Stimulated activated naive CD8-positive, alpha-beta T cell treated with anti-CD3 and anti-CD28 coated beads, Interleukin-15, Interleukin-2, amounts not matched to agents 100 ng/mL and 50 ng/mL, for 24 hours (primary cell): ENCODE measurements around the gene IGSF21.

Experiments
- H3K27ac Mint-ChIP-seq: one replicate; pipeline ENCODE4 v1.8.0; 2021; ENCODE audit warnings: mild to moderate bottlenecking, mixed read lengths
- H3K27me3 Mint-ChIP-seq: one replicate; pipeline ENCODE4 v1.8.0; 2021; ENCODE audit warnings: mixed read lengths
- H3K36me3 Mint-ChIP-seq: one replicate; pipeline ENCODE4 v1.8.0; 2021; ENCODE audit warnings: low read depth, mixed read lengths
- H3K4me1 Mint-ChIP-seq: one replicate; pipeline ENCODE4 v1.8.0; 2021; ENCODE audit warnings: low read depth, mixed read lengths
- H3K4me3 Mint-ChIP-seq: one replicate; pipeline ENCODE4 v1.8.0; 2021; ENCODE audit warnings: mild to moderate bottlenecking, mixed read lengths
- H3K9me3 Mint-ChIP-seq: one replicate; pipeline ENCODE4 v1.8.0; 2021; ENCODE audit warnings: mixed read lengths

The IGSF21 gene

DNA sequence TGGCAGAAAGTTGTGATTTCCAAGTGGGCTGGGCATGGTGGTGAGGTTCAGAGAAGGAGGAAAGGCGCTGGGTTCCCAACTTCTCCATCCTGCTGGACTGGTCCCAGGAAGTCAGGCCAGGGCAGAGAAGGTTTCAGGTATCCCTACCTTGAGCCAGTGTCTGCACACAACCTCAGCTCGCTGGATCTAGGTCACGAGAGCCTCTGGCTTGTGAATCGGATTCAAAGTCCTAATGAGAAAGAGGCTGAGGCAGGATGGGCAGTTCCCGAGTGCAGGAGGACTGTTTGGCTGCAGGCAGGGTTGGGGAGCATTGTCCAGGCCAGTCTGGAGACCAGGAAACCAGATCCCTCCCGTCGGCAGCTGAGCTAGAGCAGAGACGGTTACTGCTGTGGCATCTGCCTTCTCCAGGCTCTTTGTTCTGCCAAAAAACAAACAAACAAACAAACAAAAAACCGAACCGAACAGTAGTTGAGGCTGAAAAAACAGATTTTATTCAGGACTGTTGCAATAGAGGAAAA is 19.5 kb upstream of the IGSF21 start:
- Mint-ChIP-seq H3K36me3 (no peaks in the 10 kb centered on the region), H3K4me1 (no peaks in the 10 kb centered on the region), H3K4me3 (no peak overlapping the region), H3K27me3 (peaks cover 14% of the 10 kb centered on the region), H3K27ac (no peak overlapping the region), H3K9me3 (no peaks in the 10 kb centered on the region)

DNA sequence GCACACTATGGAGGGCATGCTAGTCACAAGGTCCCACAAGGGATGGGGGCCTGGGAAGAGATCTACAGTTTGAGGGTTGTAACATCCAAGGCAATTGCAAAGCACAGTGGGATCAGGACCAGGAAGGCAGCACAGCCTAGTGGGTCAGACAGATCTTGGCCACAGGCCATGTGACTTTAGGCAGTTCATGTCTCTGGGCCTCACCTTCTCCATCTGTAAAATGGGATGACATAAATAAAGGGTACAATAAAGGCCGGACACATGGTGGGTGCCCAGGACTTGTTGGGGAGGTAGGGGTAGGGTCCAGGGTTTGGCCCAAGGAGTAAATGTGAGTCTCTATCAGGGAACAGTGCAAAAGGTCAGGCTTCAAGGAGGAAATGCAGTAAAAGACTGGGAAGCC is 18.1 kb upstream of the IGSF21 start:
- no peak overlapping the region for H3K4me3 Mint-ChIP-seq
- H3K27me3 Mint-ChIP-seq, result peaks cover 20% of the 10 kb centered on the region
- no peaks in the 10 kb centered on the region for H3K36me3 Mint-ChIP-seq

DNA sequence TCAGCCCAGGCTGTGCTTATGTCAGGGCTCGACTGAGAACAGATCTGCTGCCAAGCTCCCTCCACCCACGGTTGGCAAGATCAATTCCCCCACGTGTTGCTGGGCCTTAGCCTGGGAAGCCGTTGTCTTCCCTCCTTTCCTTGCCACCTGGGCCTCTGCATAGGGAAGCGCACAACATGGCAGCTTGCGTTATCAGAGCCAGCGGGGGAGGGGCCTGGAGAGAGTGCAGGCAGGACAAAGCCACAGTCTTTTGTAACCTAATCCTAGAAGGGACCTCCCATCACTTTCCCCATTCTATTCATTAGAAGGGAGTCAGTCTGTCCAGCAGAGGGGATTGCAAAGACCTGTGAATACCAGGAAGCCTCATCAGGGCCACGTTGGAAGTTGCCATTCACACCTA is 17.0 kb upstream of the IGSF21 start:
- H3K36me3 Mint-ChIP-seq, result no peaks in the 10 kb centered on the region
- no peaks in the 10 kb centered on the region for H3K9me3 Mint-ChIP-seq
- no peak overlapping the region for H3K4me3 Mint-ChIP-seq
- peaks cover 20% of the 10 kb centered on the region for H3K27me3 Mint-ChIP-seq
- no peak overlapping the region for H3K27ac Mint-ChIP-seq
- no peaks in the 10 kb centered on the region for H3K4me1 Mint-ChIP-seq

More for the DNA sequence above, 18.1 kb upstream of the IGSF21 start:
- Mint-ChIP-seq H3K27ac (no peak overlapping the region), H3K9me3 (no peaks in the 10 kb centered on the region), H3K4me1 (no peaks in the 10 kb centered on the region)

DNA sequence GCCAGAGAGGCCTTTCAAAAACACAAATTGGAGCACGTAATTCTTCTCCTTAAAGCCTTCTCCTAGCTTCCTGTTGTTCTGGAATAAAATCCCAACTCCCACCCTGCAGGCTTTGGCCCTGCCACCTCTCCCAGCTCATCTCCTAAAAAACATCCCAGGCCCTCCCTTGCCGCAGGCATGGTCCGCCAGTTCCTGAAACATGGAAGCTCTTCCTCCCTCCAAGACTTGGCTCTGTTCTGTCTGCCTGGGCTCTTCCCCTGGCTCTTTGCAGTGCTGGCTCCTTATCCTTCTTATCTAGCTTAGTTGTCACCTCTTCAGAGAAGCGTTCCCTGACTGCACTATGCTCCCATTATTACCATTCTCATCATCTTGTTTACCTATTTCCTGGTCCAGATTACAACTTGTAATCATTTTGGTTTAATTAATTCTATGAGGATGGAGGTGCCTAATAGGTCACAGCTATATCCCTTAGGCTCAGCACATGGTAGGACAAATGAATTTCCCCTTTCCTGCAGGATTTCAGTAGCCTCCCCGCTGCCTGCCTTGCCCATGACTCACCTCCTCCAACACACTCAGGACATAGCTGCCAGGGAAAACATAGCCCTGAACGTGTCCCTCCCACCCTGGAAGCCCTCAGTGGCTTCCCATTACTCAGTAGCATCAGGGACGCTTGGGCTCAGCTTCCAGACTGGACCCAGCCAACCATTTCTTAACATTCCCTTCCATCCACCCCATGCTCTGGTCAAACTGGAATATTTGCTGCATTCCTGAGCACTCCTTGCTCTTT is 15.7 kb upstream of the IGSF21 start:
- H3K27me3 Mint-ChIP-seq, result peaks cover 20% of the 10 kb centered on the region
- no peak overlapping the region for H3K27ac Mint-ChIP-seq
- no peaks in the 10 kb centered on the region for H3K9me3 Mint-ChIP-seq
- H3K4me1 Mint-ChIP-seq, result no peaks in the 10 kb centered on the region
- H3K36me3 Mint-ChIP-seq, result no peaks in the 10 kb centered on the region
- H3K4me3 Mint-ChIP-seq, result no peak overlapping the region

DNA sequence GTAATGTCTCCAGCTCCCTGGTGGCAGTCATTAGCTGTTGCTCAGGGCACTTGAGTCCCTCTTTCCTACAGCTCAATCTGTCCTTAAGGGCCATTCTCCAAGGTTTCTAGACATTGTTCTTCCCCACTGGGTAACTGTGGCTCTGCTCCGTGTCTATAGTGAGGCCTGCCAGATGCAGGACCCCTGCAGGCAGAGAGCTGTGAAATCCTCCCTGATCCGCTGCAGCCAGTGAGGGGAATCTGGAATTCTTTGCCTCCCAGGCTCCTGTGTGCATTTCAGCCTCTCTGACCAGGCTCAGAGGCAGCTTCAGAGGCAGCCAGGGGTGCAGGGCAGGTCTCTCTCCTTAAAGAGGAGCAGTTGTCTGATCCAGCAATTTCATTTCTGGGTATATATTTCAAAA is 14.4 kb upstream of the IGSF21 start:
- no peaks in the 10 kb centered on the region for H3K36me3 Mint-ChIP-seq
- no peak overlapping the region for H3K27ac Mint-ChIP-seq
- H3K4me1 Mint-ChIP-seq, result no peaks in the 10 kb centered on the region
- H3K9me3 Mint-ChIP-seq, result no peaks in the 10 kb centered on the region
- peaks cover 20% of the 10 kb centered on the region for H3K27me3 Mint-ChIP-seq
- no peak overlapping the region for H3K4me3 Mint-ChIP-seq

DNA sequence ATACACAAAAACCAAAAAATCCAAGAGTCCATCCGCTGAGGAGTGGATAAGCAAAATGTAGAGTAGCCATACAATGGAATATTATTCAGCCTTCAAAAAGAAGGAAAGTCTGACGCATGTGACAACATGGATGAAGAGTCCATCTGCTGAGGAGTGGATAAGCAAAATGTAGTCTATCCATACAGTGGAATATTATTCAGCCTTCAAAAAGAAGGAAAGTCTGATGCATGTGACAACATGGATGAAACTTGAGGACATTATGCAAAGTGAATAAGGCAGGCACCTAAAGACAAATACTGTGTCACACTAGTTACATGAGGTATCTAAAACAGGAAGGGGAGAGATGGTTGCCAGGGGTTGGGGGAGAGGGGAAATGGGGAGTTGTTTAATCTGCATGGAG is 14.0 kb upstream of the IGSF21 start:
- Mint-ChIP-seq H3K27me3 (peaks cover 20% of the 10 kb centered on the region), H3K4me1 (no peaks in the 10 kb centered on the region), H3K4me3 (no peak overlapping the region), H3K9me3 (no peaks in the 10 kb centered on the region), H3K36me3 (no peaks in the 10 kb centered on the region), H3K27ac (no peak overlapping the region)

DNA sequence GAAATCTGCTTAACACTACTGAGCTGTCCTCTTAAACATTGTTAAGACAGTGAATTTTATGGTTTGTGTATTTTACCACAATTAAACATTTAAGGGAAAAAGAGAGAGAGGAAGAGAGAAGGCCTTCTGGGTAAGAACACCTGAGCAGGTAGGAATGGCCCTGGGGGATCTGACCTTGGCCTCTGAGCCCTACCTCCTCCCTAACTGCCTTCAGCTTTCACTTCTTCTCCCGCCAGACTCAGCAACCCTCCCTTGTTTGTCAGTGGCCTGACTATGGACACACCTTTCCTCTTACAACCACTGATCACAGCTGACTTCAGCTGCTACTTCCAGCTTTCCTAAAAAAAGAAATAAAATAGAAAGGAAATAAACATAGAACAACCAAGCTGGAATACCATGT is 13.5 kb upstream of the IGSF21 start:
- Mint-ChIP-seq H3K27me3 (peaks cover 20% of the 10 kb centered on the region), H3K4me3 (no peak overlapping the region), H3K4me1 (no peaks in the 10 kb centered on the region), H3K27ac (no peak overlapping the region), H3K36me3 (no peaks in the 10 kb centered on the region), H3K9me3 (no peaks in the 10 kb centered on the region)

DNA sequence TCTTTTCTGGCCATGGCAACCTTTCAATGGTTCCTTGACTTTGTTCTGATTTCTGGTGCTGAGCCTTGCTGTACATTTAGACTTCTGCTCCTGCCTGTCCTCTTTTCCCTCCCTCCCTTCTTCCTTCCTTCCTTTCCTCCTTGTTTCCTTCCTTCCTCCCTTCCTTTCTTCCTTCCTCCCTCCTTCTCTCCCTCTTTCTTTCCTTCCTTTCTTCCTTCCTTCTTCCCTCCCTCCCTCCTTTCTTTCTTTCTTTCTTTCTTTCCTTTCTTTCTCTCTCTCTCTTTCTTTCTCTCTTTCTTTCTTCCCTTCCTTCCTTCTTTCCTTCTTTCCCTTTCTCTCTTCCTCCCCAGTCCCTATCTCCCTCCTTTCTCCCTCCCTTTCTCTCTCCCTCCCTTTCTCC is 10.4 kb upstream of the IGSF21 start:
- H3K4me1 Mint-ChIP-seq, result no peaks in the 10 kb centered on the region
- no peaks in the 10 kb centered on the region for H3K36me3 Mint-ChIP-seq
- no peak overlapping the region for H3K27ac Mint-ChIP-seq
- peaks cover 22% of the 10 kb centered on the region for H3K27me3 Mint-ChIP-seq
- no peaks in the 10 kb centered on the region for H3K9me3 Mint-ChIP-seq
- no peak overlapping the region for H3K4me3 Mint-ChIP-seq

DNA sequence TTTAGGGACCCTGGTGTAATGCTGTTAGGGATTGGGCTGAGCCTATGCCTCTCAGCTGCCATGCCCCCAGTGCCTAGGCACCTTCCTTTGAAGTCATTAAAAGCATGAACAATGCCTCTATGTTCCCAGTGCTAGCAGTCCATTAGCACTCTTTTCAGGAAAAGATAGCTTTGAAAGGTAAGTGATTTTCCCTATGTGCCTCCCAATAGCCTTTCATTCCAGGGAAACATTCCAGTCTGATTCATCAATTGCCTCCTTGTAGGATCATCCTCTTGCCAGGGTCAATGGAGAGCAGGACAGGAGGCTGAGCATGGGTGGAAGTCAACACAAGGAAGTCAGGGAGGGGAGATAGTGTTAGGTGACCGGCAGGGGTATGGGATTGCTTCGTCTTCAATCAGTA is 8.6 kb upstream of the IGSF21 start:
- no peaks in the 10 kb centered on the region for H3K9me3 Mint-ChIP-seq
- no peak overlapping the region for H3K27ac Mint-ChIP-seq
- H3K4me1 Mint-ChIP-seq, result no peaks in the 10 kb centered on the region
- no peaks in the 10 kb centered on the region for H3K36me3 Mint-ChIP-seq
- H3K27me3 Mint-ChIP-seq, result peaks cover 24% of the 10 kb centered on the region
- no peak overlapping the region for H3K4me3 Mint-ChIP-seq

DNA sequence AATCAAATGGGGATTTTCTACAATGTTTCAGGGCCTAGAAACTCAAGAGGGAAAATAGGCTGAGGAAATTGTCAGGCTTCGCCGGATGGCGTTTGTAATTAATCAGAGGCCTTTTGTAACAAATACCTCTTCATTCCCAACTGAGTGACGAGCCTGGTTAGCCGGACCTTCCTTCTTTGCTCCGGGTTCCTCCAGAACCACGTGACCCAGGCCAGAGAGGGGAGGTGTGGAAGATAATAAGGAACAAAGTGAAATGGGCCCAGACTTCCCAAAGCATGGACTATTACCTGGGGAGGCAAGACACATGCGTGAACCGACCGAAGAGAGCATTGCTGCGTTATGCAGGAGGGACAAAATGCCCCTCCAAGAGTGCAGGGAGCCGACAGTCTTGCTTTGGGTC is 7.5 kb upstream of the IGSF21 start:
- peaks cover 28% of the 10 kb centered on the region for H3K27me3 Mint-ChIP-seq
- no peaks in the 10 kb centered on the region for H3K9me3 Mint-ChIP-seq
- no peak overlapping the region for H3K27ac Mint-ChIP-seq

DNA sequence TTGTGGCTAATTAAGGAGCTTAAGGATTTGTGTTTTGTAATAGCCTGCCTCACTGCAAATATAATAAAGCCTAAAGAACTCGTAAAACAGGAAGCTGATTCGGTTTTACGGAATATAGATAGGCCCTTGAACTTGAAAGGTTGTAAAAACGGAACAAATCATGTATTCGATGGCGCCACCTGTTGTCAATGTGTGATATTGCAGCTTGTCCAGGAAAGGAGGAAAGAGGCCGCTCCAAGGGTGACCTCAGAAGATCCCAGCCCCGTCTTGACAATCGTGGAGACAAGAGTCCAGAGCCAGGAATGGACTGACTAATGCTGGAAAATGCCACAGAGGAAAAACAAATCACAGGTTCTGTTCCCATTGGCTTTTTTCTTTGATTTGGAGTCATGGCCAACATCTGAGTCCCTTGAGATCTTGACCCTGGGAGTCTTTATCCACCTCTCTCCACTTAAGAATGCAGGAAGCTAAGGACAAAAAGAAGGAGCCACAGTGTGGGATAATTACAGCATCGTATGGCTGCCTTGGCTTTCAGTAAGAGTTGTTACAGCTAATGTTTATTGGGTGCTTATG is 7.0 kb upstream of the IGSF21 start:
- no peaks in the 10 kb centered on the region for H3K9me3 Mint-ChIP-seq
- peaks cover 30% of the 10 kb centered on the region for H3K27me3 Mint-ChIP-seq
- H3K36me3 Mint-ChIP-seq, result no peaks in the 10 kb centered on the region
- no peak overlapping the region for H3K27ac Mint-ChIP-seq
- H3K4me1 Mint-ChIP-seq, result no peaks in the 10 kb centered on the region
- no peak overlapping the region for H3K4me3 Mint-ChIP-seq

More for the DNA sequence above, 7.5 kb upstream of the IGSF21 start:
- H3K4me1 Mint-ChIP-seq, result no peaks in the 10 kb centered on the region
- H3K36me3 Mint-ChIP-seq, result no peaks in the 10 kb centered on the region
- H3K4me3 Mint-ChIP-seq, result no peak overlapping the region

DNA sequence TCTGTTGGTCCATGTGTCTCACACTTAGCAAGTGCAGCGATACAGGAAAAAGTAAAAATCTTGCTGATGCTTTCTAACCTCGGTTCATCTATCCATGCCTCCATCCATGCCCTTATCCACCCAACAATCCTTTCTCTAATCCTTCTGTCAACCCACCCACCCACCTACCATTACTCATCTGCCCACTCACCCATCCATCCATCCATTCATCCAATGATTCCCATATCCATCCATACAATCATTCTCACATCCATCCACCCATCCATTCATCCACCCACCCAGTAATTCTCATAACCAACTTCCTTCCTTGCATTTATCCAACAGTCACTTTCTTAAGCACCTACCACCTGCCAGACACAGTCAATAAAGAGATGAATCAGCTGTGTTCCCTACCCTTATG is 6.1 kb upstream of the IGSF21 start:
- H3K27me3 Mint-ChIP-seq, result peaks cover 39% of the 10 kb centered on the region
- H3K27ac Mint-ChIP-seq, result no peak overlapping the region
- H3K36me3 Mint-ChIP-seq, result no peaks in the 10 kb centered on the region
- no peaks in the 10 kb centered on the region for H3K4me1 Mint-ChIP-seq
- H3K4me3 Mint-ChIP-seq, result no peak overlapping the region
- H3K9me3 Mint-ChIP-seq, result no peaks in the 10 kb centered on the region

DNA sequence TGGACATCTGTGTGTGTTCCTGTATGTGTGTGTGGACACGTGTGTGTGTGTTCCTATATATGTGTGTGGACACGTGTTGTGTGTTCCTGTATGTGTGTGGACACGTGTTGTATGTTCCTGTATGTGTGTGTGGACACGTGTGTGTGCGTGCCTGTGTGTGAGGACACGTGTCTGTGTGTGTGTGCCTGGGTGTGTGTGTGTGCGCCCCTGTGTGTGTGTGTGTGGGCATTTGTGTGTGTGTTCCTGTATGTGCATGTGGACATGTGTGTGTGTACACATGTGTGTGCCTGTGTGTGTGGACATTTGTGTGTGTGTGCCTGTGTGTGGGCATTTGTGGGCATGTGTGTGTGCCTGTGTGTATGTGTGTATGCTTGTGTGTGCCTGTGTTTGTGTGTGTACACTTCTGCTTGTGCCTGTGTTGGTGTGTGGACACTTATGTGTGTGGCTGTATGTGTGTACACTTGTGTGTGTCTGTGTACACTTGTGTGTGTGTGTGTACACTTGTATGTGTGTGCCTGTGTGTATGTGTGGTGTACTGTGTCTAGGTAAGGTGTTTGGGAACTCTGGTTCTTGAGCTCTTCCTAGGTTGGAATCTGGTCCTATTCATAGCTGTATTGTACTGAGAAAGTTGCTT is 3.7 kb upstream of the IGSF21 start:
- no peak overlapping the region for H3K4me3 Mint-ChIP-seq
- no peaks in the 10 kb centered on the region for H3K4me1 Mint-ChIP-seq
- H3K36me3 Mint-ChIP-seq, result no peaks in the 10 kb centered on the region
- peaks cover 56% of the 10 kb centered on the region for H3K27me3 Mint-ChIP-seq
- H3K27ac Mint-ChIP-seq, result no peak overlapping the region
- no peaks in the 10 kb centered on the region for H3K9me3 Mint-ChIP-seq

DNA sequence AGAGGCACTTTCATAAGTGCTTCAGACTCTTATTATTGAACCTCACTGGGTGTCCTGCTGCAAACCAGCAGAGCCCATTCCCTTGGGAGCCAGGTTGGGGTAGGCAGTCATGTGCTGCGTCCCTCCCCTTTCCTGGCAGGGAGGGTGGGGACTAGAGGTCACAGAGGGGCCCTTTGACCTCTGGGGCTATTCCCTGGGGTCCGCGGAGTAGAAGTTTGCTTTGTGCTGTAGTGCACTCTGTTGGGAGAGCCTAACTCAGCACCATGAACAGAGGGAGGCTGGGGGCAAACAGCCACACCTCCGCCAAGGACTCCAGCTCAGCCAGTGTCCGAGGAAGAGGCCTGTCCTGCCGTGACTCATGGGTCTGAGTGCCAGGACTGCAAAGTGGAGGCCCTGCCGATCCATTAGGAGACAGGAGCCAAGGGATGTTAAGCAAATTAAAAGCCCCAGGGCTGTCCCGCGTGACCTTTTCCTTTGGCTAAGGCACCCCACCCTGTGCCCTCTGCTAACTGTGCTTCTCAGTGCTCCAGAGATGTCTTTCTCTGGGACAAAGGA is 3.0 kb upstream of the IGSF21 start:
- Mint-ChIP-seq H3K9me3 (no peaks in the 10 kb centered on the region), H3K27me3 (peaks cover 63% of the 10 kb centered on the region), H3K4me3 (no peak overlapping the region), H3K4me1 (no peaks in the 10 kb centered on the region), H3K36me3 (no peaks in the 10 kb centered on the region), H3K27ac (no peak overlapping the region)

DNA sequence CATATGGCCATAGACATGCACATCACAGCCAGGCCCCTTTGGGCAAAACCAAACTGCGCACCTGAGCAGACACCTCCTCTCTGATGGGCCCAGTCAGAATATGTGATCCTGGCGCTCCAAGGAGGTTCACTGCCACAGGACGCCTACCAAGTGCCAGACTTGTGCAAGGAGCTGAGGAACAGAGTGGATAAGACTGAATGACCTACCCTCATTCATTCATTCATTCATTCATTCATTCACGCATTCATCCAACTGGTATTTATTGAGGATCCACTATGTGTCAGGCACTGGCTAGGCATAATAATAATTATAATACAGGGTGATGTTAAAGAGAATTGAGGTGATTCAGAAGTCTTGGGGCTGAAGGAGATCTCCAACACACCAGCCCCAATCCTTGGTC is 2.4 kb upstream of the IGSF21 start:
- Mint-ChIP-seq H3K4me1 (peaks cover 3% of the 10 kb centered on the region), H3K27ac (no peak overlapping the region), H3K27me3 (peaks cover 69% of the 10 kb centered on the region), H3K9me3 (no peaks in the 10 kb centered on the region), H3K4me3 (no peak overlapping the region), H3K36me3 (no peaks in the 10 kb centered on the region)
